Gastroesophageal sphincter (tissue), 3 donors: Measurements from ENCODE around the gene PHF10.

Experiments
- CTCF ChIP-seq, 4 experiments: fragments of 200-600 bp in 2 of 4; fragments of 450-650 bp in 2 of 4; sonication (generic) in 1 of 4; IDR thresholded peaks; one replicate each; pipeline ENCODE4 v1.5.1; 2017 to 2019; ENCODE audit warnings: antibody characterized with exemption in 4 of 4, mild to moderate bottlenecking in 2 of 4, moderate library complexity in 2 of 4
- EP300 ChIP-seq: sonication (generic); formaldehyde crosslinking; IDR thresholded peaks from one replicate; pipeline ENCODE4 v1.6.1; 2017; ENCODE audit warnings: antibody characterized with exemption, mild to moderate bottlenecking
- POLR2A ChIP-seq, 2 donors: fragments of 450-650 bp; IDR thresholded peaks; one replicate each; pipeline ENCODE4 v1.6.1; 2017; ENCODE audit warnings: antibody characterized with exemption in 2 of 2, mild to moderate bottlenecking in 2 of 2, moderate library complexity in 1 of 2
- POLR2AphosphoS5 ChIP-seq: sonication (generic); formaldehyde crosslinking; IDR thresholded peaks from one replicate; pipeline ENCODE4 v1.6.1; 2017; ENCODE audit warnings: antibody characterized with exemption

- no peak for TF ChIP-seq POLR2AphosphoS5
- TF ChIP-seq CTCF (IDR thresholded peaks at IDR 0.05): no peak
- no peak for TF ChIP-seq POLR2A (IDR thresholded peaks at IDR 0.05)
- no peak for TF ChIP-seq EP300
These were observed 24.0 kb downstream of the PHF10 start for GRCh38 chr6:169700296-169700695.
